PFSK-1 (cell line): ENCODE measurements around the gene TEF.
A peak's percentile ranks its signal among the peaks of the same experiment; 100 is the strongest.

ENCODE experiments used
- POLR2AphosphoS5 ChIP-seq: IDR thresholded peaks from 2 replicates; pipeline ENCODE4 v1.6.1; 2012; ENCODE audit warnings: low read depth, mild to moderate bottlenecking, control low read depth, low read length, moderate library complexity
- REST ChIP-seq, 2 experiments: IDR thresholded peaks; 2 replicates each; pipeline versions ENCODE4 v1.6.1 to v1.8.0; 2011 to 2012; ENCODE audit warnings: low read depth in 2 of 2, low read length in 2 of 2, control low read depth in 1 of 2, inconsistent platforms in 1 of 2, mild to moderate bottlenecking in 1 of 2, moderate library complexity in 1 of 2; ENCODE audit not compliant: insufficient read depth in 1 of 2
- SIN3A ChIP-seq: IDR thresholded peaks from 2 replicates; pipeline ENCODE4 v1.6.1; 2012; ENCODE audit warnings: mild to moderate bottlenecking, low read length, moderate library complexity, borderline replicate concordance; ENCODE audit not compliant: insufficient read depth
- TAF1 ChIP-seq: IDR thresholded peaks from 2 replicates; pipeline ENCODE4 v1.6.1; 2012; ENCODE audit warnings: low read length, control low read depth, borderline replicate concordance; ENCODE audit not compliant: insufficient read depth

- peak; percentile 98 for TF ChIP-seq SIN3A
- TF ChIP-seq POLR2AphosphoS5: peak; percentile 99
- TF ChIP-seq REST (IDR thresholded peaks at IDR 0.05; ENCODE audit: insufficient read depth in 1 of 2, low read depth in 2 of 2, low read length in 2 of 2): peak; percentile 66 to 76; a peak in 3 of 4 replicates
- peak; percentile 100 for TF ChIP-seq TAF1
Measured at GRCh38 chr22:41446639-41447434, 65.1 kb downstream of the TEF start, which contains the start of gene TOB2.
